NB4 (cell line): Measurements from ENCODE around the gene AGBL5.

Experiments used
- DNase-seq: peaks from one replicate; pipeline ENCODE4 v3.0.0; 2010; ENCODE audit warnings: low read depth
- H3K4me3 ChIP-seq: one replicate; pipeline ENCODE4 v1.5.1; 2011; ENCODE audit warnings: mild to moderate bottlenecking, low read depth, low read length, moderate library complexity
- CTCF ChIP-seq: IDR thresholded peaks from one replicate; pipeline ENCODE4 v1.5.1; 2012; ENCODE audit warnings: low read depth, low read length
- MAX ChIP-seq: IDR thresholded peaks from 2 replicates; pipeline ENCODE4 v1.6.1; 2011; ENCODE audit warnings: low read depth, low read length
- MYC ChIP-seq: IDR thresholded peaks from 2 replicates; pipeline ENCODE4 v1.6.1; 2011; ENCODE audit warnings: low read depth, low read length
- POLR2A ChIP-seq: IDR thresholded peaks from 2 replicates; pipeline ENCODE4 v1.6.1; 2011; ENCODE audit warnings: mild to moderate bottlenecking; ENCODE audit not compliant: insufficient read length; ENCODE audit errors: extremely low read depth

AGBL5 gene

GRCh38 chr2:27019931-27020855 lies 31.3 kb upstream of the AGBL5 start:
- H3K4me3 ChIP-seq, result no peak overlapping the region
- no peak for DNase-seq
- TF ChIP-seq POLR2A (no peak), MAX (no peak), MYC (no peak), CTCF (no peak)

GRCh38 chr2:27021253-27022049 lies 30.0 kb upstream of the AGBL5 start:
- no peak for TF ChIP-seq MAX
- TF ChIP-seq MYC, result no peak
- no peak for TF ChIP-seq CTCF
- TF ChIP-seq POLR2A, result no peak
- no peak overlapping the region for H3K4me3 ChIP-seq
- no peak for DNase-seq

GRCh38 chr2:27023740-27024139 lies 27.7 kb upstream of the AGBL5 start:
- no peak for TF ChIP-seq MAX
- no peak for TF ChIP-seq MYC
- no peak for TF ChIP-seq CTCF
- TF ChIP-seq POLR2A, result no peak

GRCh38 chr2:27024188-27024587 lies 27.3 kb upstream of the AGBL5 start:
- no peak overlapping the region for H3K4me3 ChIP-seq
- no peak for DNase-seq
- TF ChIP-seq MAX (no peak), CTCF (no peak), POLR2A (no peak), MYC (no peak)

More at GRCh38 chr2:27023740-27024139, 27.7 kb upstream of the AGBL5 start:
- no peak for DNase-seq
- H3K4me3 ChIP-seq, result no peak overlapping the region

GRCh38 chr2:27024812-27025211 lies 26.7 kb upstream of the AGBL5 start:
- no peak for DNase-seq
- no peak overlapping the region for H3K4me3 ChIP-seq
- TF ChIP-seq MAX (no peak), CTCF (no peak), POLR2A (no peak), MYC (no peak)
